Bronchial epithelial cell (primary cell): Measurements from ENCODE around the gene DAGLA. TPM values are rescaled to one million over a fixed set of nuclear protein-coding genes. Genes with fewer than 3 reads are reported as not detected.

ENCODE experiments used
- DNase-seq: peaks from one replicate; pipeline ENCODE4 v3.0.0-alpha.2; 2010; ENCODE audit warnings: low read depth
- FAIRE-seq: peaks from 2 replicates; lab custom pipeline; 2011; peaks lifted over from hg19 to GRCh38; lab: Jason Lieb, UNC
- H3K27me3 ChIP-seq: 2 replicates; pipeline ENCODE4 v1.5.1; 2011; ENCODE audit warnings: low read length; ENCODE audit not compliant: control insufficient read depth, insufficient read depth
- H3K36me3 ChIP-seq: 2 replicates; pipeline ENCODE4 v1.5.1; 2011; ENCODE audit warnings: low read length; ENCODE audit not compliant: control insufficient read depth, insufficient read depth
- H3K4me3 ChIP-seq: 2 replicates; pipeline ENCODE4 v1.5.1; 2011; ENCODE audit warnings: mild to moderate bottlenecking, low read depth, low read length, control low read depth
- total RNA-seq: library from RNA; depleted of rRNA; stranded (reverse); fragments of >200 nt; gene quantifications from 2 replicates; pipeline ENCODE4 v1.2.1, GENCODE V29; 2014
- TF ChIP-seq, protein P1 (sequence below): IDR thresholded peaks from 2 replicates; pipeline ENCODE4 v1.5.1; 2011; ENCODE audit warnings: mild to moderate bottlenecking, moderate library complexity, low read length, control low read depth, inconsistent platforms; ENCODE audit not compliant: insufficient read depth, severe bottlenecking

DAGLA gene
- total RNA-seq, 1 donor from 2014 or later: under 0.01 TPM

- H3K36me3 ChIP-seq: no peaks in the 10 kb centered on the region
- TF ChIP-seq, protein P1, sequence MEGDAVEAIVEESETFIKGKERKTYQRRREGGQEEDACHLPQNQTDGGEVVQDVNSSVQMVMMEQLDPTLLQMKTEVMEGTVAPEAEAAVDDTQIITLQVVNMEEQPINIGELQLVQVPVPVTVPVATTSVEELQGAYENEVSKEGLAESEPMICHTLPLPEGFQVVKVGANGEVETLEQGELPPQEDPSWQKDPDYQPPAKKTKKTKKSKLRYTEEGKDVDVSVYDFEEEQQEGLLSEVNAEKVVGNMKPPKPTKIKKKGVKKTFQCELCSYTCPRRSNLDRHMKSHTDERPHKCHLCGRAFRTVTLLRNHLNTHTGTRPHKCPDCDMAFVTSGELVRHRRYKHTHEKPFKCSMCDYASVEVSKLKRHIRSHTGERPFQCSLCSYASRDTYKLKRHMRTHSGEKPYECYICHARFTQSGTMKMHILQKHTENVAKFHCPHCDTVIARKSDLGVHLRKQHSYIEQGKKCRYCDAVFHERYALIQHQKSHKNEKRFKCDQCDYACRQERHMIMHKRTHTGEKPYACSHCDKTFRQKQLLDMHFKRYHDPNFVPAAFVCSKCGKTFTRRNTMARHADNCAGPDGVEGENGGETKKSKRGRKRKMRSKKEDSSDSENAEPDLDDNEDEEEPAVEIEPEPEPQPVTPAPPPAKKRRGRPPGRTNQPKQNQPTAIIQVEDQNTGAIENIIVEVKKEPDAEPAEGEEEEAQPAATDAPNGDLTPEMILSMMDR: no peak
- FAIRE-seq: no peak
- DNase-seq: no peak
- peaks cover 20% of the 10 kb centered on the region for H3K27me3 ChIP-seq
- H3K4me3 ChIP-seq: no peak overlapping the region
These were observed 5.9 kb downstream of the DAGLA start for GRCh38 chr11:61686066-61686465.

GRCh38 chr11:61686469-61686868 lies 6.3 kb downstream of the DAGLA start:
- TF ChIP-seq, protein P1: no peak
- H3K4me3 ChIP-seq: no peak overlapping the region
- peaks cover 18% of the 10 kb centered on the region for H3K27me3 ChIP-seq
- FAIRE-seq: no peak
- H3K36me3 ChIP-seq: no peaks in the 10 kb centered on the region
- no peak for DNase-seq

DNA sequence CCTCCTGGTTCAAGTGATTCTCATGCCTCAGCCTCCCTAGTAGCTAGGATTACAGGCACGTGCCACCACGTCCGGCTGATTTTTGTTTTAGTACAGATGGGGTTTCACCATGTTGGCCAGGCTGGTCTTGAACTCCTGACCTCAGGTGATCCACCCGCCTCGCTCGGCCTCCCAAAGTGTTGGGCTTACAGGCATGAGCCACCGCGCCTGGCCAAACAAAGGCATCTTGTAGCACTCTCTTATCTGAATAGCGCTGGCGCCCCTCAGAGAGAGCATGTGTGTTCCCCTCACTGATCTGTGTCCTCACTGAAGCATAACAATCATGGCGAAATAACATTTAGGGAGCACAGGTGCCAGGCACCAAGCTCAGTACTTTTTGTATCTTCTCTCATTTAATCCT lies 7.2 kb downstream of the DAGLA start:
- TF ChIP-seq, protein P1: no peak
- H3K36me3 ChIP-seq: no peaks in the 10 kb centered on the region
- peaks cover 17% of the 10 kb centered on the region for H3K27me3 ChIP-seq
- FAIRE-seq (no peak), DNase-seq (no peak)
- no peak overlapping the region for H3K4me3 ChIP-seq

DNA sequence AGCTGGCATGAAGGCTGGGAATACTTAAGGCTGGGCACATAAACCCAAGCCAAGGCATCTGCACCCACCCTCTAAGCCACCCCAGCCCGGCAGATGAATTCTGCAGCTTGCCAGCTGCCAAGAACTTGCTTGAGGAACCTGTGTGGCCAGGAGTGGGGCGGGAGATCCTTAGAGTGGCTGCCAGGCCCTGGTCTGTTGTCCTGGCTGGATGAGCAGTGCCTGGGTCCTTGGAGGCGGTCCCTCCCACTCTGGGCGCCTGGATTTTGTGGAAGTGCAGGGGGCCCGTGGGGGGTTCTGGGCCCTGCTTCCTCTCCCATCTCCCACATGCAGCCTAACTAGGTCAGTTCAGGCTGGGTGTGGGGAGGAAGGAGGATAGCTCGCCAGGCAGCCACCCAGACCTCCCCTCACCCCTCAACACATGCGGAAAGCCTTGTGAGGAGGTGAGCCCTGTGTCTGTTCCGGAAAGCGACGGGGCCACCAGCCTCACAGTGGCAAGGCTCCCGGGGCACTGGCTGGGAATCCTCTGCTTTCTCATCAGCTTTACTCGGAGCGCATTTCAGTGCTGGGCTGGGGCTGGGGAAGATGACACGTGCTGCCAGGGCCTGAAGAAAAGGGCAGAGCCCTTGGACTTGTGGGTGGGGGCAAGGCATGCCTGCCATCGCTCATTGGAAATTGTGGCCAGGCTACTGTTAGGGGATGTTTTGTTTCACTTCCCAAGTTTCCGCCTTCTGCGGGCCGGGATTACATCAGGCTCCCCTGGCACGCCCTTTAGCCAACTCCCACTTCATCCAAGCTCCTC lies 8.4 kb downstream of the DAGLA start:
- no peaks in the 10 kb centered on the region for H3K36me3 ChIP-seq
- no peak overlapping the region for H3K4me3 ChIP-seq
- TF ChIP-seq, protein P1: no peak
- peaks cover 11% of the 10 kb centered on the region for H3K27me3 ChIP-seq
- DNase-seq (peak; percentile 28), FAIRE-seq (no peak)

GRCh38 chr11:61689164-61689496 lies 8.9 kb downstream of the DAGLA start:
- TF ChIP-seq, protein P1: no peak
- Histone ChIP-seq H3K36me3 (no peaks in the 10 kb centered on the region), H3K27me3 (peaks cover 6% of the 10 kb centered on the region), H3K4me3 (no peak overlapping the region)
- DNase-seq: no peak
- FAIRE-seq: no peak

GRCh38 chr11:61690706-61691379 lies 10.7 kb downstream of the DAGLA start:
- DNase-seq (no peak), FAIRE-seq (no peak)
- no peaks in the 10 kb centered on the region for H3K36me3 ChIP-seq
- H3K27me3 ChIP-seq: peaks cover 2% of the 10 kb centered on the region
- H3K4me3 ChIP-seq: no peak overlapping the region
- TF ChIP-seq, protein P1: no peak
